OCI-LY1 (cell line): ENCODE data around the gene RANBP9.

Experiments used
- CTCF ChIP-seq: fragments of 200-600 bp; sonication (generic), shearing (Covaris generic); IDR thresholded peaks from 2 replicates; pipeline ENCODE4 v1.5.1; 2017; ENCODE audit warnings: mild to moderate bottlenecking, antibody characterized with exemption, low read length, moderate library complexity, mixed read lengths
- EZH2 ChIP-seq: fragments of 200-600 bp; sonication (generic), shearing (Covaris generic); IDR thresholded peaks from 2 replicates; pipeline ENCODE4 v1.8.0; 2017; ENCODE audit warnings: borderline replicate concordance, mixed run types, mild to moderate bottlenecking, antibody characterized with exemption, low read length, moderate library complexity, mixed read lengths

- TF ChIP-seq CTCF (no peak), EZH2 (no peak)
These were observed 62.8 kb downstream of the RANBP9 start for GRCh38 chr6:13648850-13649249.
